ENCODE measurements around the gene NRXN3.

GRCh38 chr14:79614448-79614847 lies 1444.3 kb downstream of the NRXN3 start:
- TF ChIP-seq CTCF (conservative IDR thresholded peaks at IDR 0.05; ENCODE audit: low read depth in 2 of 2) (no peak), EZH2 (IDR thresholded peaks at IDR 0.05; ENCODE audit: low read depth, unreplicated experiment) (no peak), REST (IDR thresholded peaks at IDR 0.05; ENCODE audit: unreplicated experiment) (no peak), POLR2AphosphoS5 (IDR thresholded peaks at IDR 0.05; ENCODE audit: low read depth) (no peak), JUNB (IDR thresholded peaks at IDR 0.05; ENCODE audit: unreplicated experiment) (no peak), ZNF114 (CRISPR knock-in tag; IDR thresholded peaks at IDR 0.05) (no peak), CREB1 (CRISPR knock-in tag; IDR thresholded peaks at IDR 0.05; ENCODE audit: low read depth) (no peak), EZH2phosphoT487 (IDR thresholded peaks at IDR 0.05; ENCODE audit: unreplicated experiment) (no peak), ETS1 (IDR thresholded peaks at IDR 0.05) (no peak), ZNF331 (CRISPR knock-in tag; IDR thresholded peaks at IDR 0.05; ENCODE audit: low read depth) (no peak), STAT1 (IDR thresholded peaks at IDR 0.05; ENCODE audit: unreplicated experiment) (no peak), ZNF462 (CRISPR knock-in tag; IDR thresholded peaks at IDR 0.05) (no peak), NANOG (IDR thresholded peaks at IDR 0.05; ENCODE audit: borderline replicate concordance) (no peak)

All from GM23338 (cell line).